Mononuclear cell (primary cell): ENCODE measurements around the gene EEF1AKMT1. TPM values are rescaled to one million over a fixed set of nuclear protein-coding genes. Genes with fewer than 3 reads are reported as not detected.
"Not testable (repeated sequence)": the region's sequence is repeated elsewhere in the genome, so short reads cannot be mapped to it uniquely, and the experiment has no call there.

Experiments
- H3K27me3 ChIP-seq: 2 replicates; pipeline ENCODE4 v1.6.0; 2011; ENCODE audit warnings: low read length, control low read depth; ENCODE audit not compliant: insufficient read depth
- H3K4me1 ChIP-seq: 2 replicates; pipeline ENCODE4 v1.5.1; 2011; ENCODE audit warnings: mild to moderate bottlenecking, low read length, control low read depth; ENCODE audit not compliant: insufficient read depth
- H3K4me3 ChIP-seq: 2 replicates; pipeline ENCODE4 v1.5.1; 2011; ENCODE audit warnings: mild to moderate bottlenecking, low read length, moderate library complexity
- H3K9me3 ChIP-seq: 2 replicates; pipeline ENCODE4 v1.5.1; 2011; ENCODE audit warnings: low read depth, mild to moderate bottlenecking, control low read depth, low read length
- total RNA-seq: library from RNA; depleted of rRNA; stranded (reverse); fragments of >200 nt; gene quantifications from one replicate; pipeline ENCODE4 v1.2.3, GENCODE V29; 2012

The EEF1AKMT1 gene
- total RNA-seq, 1 donor = 0.63 TPM

- Histone ChIP-seq H3K9me3 (peaks cover 48% of the 10 kb centered on the region), H3K27me3 (no peaks in the 10 kb centered on the region), H3K4me1 (no peaks in the 10 kb centered on the region), H3K4me3 (no peak overlapping the region)
These were observed 19.8 kb downstream of the EEF1AKMT1 start for GRCh38 chr13:20754009-20754408.

- no peak overlapping the region for H3K4me3 ChIP-seq
- H3K9me3 ChIP-seq = peaks cover 49% of the 10 kb centered on the region
- H3K4me1 ChIP-seq = no peaks in the 10 kb centered on the region
- no peaks in the 10 kb centered on the region for H3K27me3 ChIP-seq
These were observed 24.4 kb downstream of the EEF1AKMT1 start for GRCh38 chr13:20749377-20749776.

GRCh38 chr13:20743830-20744404, 29.8 kb downstream of the EEF1AKMT1 start:
- H3K9me3 ChIP-seq, H3K27me3 ChIP-seq, H3K4me3 ChIP-seq, H3K4me1 ChIP-seq: not testable (repeated sequence)

GRCh38 chr13:20740021-20740420, 33.7 kb downstream of the EEF1AKMT1 start:
- H3K27me3 ChIP-seq = no peaks in the 10 kb centered on the region
- H3K9me3 ChIP-seq = no peaks in the 10 kb centered on the region
- no peak overlapping the region for H3K4me3 ChIP-seq
- H3K4me1 ChIP-seq = no peaks in the 10 kb centered on the region

- no peaks in the 10 kb centered on the region for H3K9me3 ChIP-seq
- H3K27me3 ChIP-seq = no peaks in the 10 kb centered on the region
- no peak overlapping the region for H3K4me3 ChIP-seq
- H3K4me1 ChIP-seq = no peaks in the 10 kb centered on the region
These were observed 35.1 kb downstream of the EEF1AKMT1 start for GRCh38 chr13:20738616-20739015.

- Histone ChIP-seq H3K4me1 (no peaks in the 10 kb centered on the region), H3K4me3 (no peak overlapping the region), H3K9me3 (no peaks in the 10 kb centered on the region), H3K27me3 (no peaks in the 10 kb centered on the region)
These were observed 43.9 kb downstream of the EEF1AKMT1 start for GRCh38 chr13:20729633-20730585.

- no peaks in the 10 kb centered on the region for H3K27me3 ChIP-seq
- no peaks in the 10 kb centered on the region for H3K9me3 ChIP-seq
- no peaks in the 10 kb centered on the region for H3K4me1 ChIP-seq
- no peak overlapping the region for H3K4me3 ChIP-seq
These were observed 45.0 kb downstream of the EEF1AKMT1 start for GRCh38 chr13:20728579-20729311.

- no peaks in the 10 kb centered on the region for H3K4me1 ChIP-seq
- H3K4me3 ChIP-seq = no peak overlapping the region
- H3K9me3 ChIP-seq = no peaks in the 10 kb centered on the region
- peaks cover 5% of the 10 kb centered on the region for H3K27me3 ChIP-seq
These were observed 45.9 kb downstream of the EEF1AKMT1 start for GRCh38 chr13:20727856-20728255.

GRCh38 chr13:20721454-20722357, 52.1 kb downstream of the EEF1AKMT1 start:
- H3K4me1 ChIP-seq = peaks cover 8% of the 10 kb centered on the region
- peaks cover 24% of the 10 kb centered on the region for H3K27me3 ChIP-seq
- no peak overlapping the region for H3K4me3 ChIP-seq
- H3K9me3 ChIP-seq = no peaks in the 10 kb centered on the region

- Histone ChIP-seq H3K4me1 (peaks cover 8% of the 10 kb centered on the region), H3K27me3 (peaks cover 24% of the 10 kb centered on the region), H3K4me3 (no peak overlapping the region), H3K9me3 (no peaks in the 10 kb centered on the region)
These were observed 52.7 kb downstream of the EEF1AKMT1 start for GRCh38 chr13:20721058-20721453.

- Histone ChIP-seq H3K4me1 (peaks cover 8% of the 10 kb centered on the region), H3K4me3 (no peak overlapping the region), H3K27me3 (peaks cover 24% of the 10 kb centered on the region)
These were observed 53.3 kb downstream of the EEF1AKMT1 start for GRCh38 chr13:20720499-20720898.

GRCh38 chr13:20719783-20720182, 54.0 kb downstream of the EEF1AKMT1 start:
- H3K4me3 ChIP-seq = no peak overlapping the region
- no peaks in the 10 kb centered on the region for H3K9me3 ChIP-seq
- H3K4me1 ChIP-seq = peaks cover 8% of the 10 kb centered on the region
- peaks cover 24% of the 10 kb centered on the region for H3K27me3 ChIP-seq

More at GRCh38 chr13:20720499-20720898, 53.3 kb downstream of the EEF1AKMT1 start:
- H3K9me3 ChIP-seq = no peaks in the 10 kb centered on the region

GRCh38 chr13:20718958-20719566, 54.7 kb downstream of the EEF1AKMT1 start:
- Histone ChIP-seq H3K4me3 (no peak overlapping the region), H3K4me1 (peaks cover 8% of the 10 kb centered on the region), H3K27me3 (peaks cover 24% of the 10 kb centered on the region), H3K9me3 (no peaks in the 10 kb centered on the region)
